Kidney epithelial cell (primary cell): ENCODE data around the gene TPST1. TPM values are rescaled to one million over a fixed set of nuclear protein-coding genes. Genes with fewer than 3 reads are reported as not detected.

ENCODE experiments used
- DNase-seq: peaks from one replicate; pipeline ENCODE4 v3.0.0-alpha.2; 2010; ENCODE audit warnings: low read depth
- H3K27me3 ChIP-seq: 2 replicates; pipeline ENCODE4 v1.6.0; 2011; ENCODE audit warnings: low read length; ENCODE audit not compliant: control insufficient read depth, insufficient read depth
- H3K36me3 ChIP-seq: 2 replicates; pipeline ENCODE4 v1.5.1; 2011; ENCODE audit warnings: low read length; ENCODE audit not compliant: control insufficient read depth, insufficient read depth
- H3K4me3 ChIP-seq: 2 replicates; pipeline ENCODE4 v1.5.1; 2011; ENCODE audit warnings: low read depth, mild to moderate bottlenecking, control low read depth, low read length
- total RNA-seq: library from RNA; depleted of rRNA; stranded (reverse); fragments of >200 nt; gene quantifications from 2 replicates; pipeline ENCODE4 v1.2.3, GENCODE V29; 2015
- TF ChIP-seq, protein P1 (sequence below): IDR thresholded peaks from 2 replicates; pipeline ENCODE4 v1.5.1; 2011; ENCODE audit warnings: mild to moderate bottlenecking, moderate library complexity, low read length, control low read depth, inconsistent platforms; ENCODE audit not compliant: insufficient read depth, poor library complexity, severe bottlenecking

Gene TPST1
- total RNA-seq, 1 donor from 2014 or later = 42.9 TPM

DNA sequence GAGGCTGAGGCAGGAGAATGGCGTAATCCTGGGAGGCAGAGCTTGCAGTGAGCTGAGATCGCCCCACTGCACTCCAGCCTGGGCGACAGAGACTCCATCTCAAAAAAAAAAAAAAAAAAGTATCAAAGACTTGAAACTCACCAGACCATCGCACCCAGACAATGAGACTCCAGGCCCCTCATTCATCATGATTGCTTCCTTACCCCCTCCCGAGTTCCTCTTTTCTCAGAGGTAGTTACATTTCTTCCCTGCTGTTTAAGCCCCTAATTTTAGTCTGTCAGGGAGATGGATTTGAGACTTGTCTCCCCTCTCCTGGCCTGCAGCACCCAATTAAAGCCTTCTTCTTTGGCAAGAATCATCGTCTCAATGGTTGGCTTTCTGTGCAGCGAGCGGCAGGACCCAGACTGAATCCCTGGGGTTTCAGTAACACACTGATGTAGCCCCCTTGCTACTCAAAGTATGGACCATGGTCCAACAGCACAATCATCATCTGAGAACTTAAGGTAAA lies 19.4 kb upstream of the TPST1 start:
- DNase-seq = no peak
- H3K27me3 ChIP-seq = no peaks in the 10 kb centered on the region
- no peak overlapping the region for H3K4me3 ChIP-seq
- TF ChIP-seq, protein P1, sequence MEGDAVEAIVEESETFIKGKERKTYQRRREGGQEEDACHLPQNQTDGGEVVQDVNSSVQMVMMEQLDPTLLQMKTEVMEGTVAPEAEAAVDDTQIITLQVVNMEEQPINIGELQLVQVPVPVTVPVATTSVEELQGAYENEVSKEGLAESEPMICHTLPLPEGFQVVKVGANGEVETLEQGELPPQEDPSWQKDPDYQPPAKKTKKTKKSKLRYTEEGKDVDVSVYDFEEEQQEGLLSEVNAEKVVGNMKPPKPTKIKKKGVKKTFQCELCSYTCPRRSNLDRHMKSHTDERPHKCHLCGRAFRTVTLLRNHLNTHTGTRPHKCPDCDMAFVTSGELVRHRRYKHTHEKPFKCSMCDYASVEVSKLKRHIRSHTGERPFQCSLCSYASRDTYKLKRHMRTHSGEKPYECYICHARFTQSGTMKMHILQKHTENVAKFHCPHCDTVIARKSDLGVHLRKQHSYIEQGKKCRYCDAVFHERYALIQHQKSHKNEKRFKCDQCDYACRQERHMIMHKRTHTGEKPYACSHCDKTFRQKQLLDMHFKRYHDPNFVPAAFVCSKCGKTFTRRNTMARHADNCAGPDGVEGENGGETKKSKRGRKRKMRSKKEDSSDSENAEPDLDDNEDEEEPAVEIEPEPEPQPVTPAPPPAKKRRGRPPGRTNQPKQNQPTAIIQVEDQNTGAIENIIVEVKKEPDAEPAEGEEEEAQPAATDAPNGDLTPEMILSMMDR = no peak
- H3K36me3 ChIP-seq = no peaks in the 10 kb centered on the region

DNA sequence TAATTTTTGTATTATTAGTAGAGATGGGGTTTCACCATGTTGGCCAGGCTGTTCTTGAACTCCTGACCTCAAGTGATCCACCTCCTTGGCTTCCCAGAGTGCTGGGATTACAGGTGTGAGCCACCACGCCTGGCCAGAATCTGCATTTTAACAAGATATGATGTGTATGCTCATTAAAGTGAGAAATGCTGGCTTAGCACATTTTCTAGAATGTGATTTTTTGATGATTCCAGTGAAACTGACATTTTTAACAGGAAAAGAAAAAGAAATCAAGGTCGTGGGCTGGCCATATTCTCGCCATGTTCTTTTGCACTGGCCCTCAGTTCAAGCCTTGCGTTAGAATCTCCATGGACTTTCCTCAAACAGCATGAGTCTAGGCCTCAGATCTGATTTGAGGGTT lies 18.1 kb upstream of the TPST1 start:
- no peaks in the 10 kb centered on the region for H3K36me3 ChIP-seq
- TF ChIP-seq, protein P1 = no peak
- H3K4me3 ChIP-seq = no peak overlapping the region
- no peak for DNase-seq
- H3K27me3 ChIP-seq = no peaks in the 10 kb centered on the region

DNA sequence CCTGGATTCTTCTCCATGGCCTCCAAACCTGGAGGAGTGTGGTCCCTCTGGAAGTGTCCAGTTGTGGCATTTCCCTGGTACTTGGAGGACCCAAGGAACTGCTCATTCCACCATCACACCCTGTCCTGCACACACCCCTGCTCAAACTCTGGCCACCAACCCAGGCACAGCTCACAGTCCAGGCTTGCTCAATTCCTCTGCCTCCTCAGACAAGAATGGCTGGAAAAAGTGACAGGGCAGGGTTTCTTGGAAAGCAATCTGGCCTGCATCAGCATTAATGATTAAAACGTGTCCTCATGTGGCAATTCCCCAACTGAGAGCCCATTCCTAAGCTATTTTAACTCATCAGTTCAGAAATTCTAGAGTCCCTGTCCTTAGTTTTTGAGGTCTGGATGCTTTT lies 17.2 kb upstream of the TPST1 start:
- no peak for DNase-seq
- no peak overlapping the region for H3K4me3 ChIP-seq
- no peaks in the 10 kb centered on the region for H3K27me3 ChIP-seq
- H3K36me3 ChIP-seq = no peaks in the 10 kb centered on the region
- TF ChIP-seq, protein P1 = no peak

DNA sequence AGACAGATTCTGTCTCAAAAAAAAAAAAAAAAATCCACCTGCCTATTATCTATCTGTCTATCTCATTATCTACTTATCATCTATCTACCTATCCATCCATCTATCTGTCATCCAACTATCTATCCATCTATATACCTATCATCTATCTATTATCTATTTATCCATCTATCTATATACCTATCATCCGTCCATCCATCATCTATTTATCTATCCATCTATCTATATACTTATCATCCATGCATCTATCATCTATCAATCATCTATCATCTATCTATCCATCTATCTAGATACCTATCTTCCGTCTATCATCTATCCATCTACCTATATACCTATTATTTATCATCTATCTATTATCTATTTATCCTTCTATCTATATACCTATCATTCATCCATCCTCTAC lies 16.5 kb upstream of the TPST1 start:
- no peak for DNase-seq
- TF ChIP-seq, protein P1 = no peak

DNA sequence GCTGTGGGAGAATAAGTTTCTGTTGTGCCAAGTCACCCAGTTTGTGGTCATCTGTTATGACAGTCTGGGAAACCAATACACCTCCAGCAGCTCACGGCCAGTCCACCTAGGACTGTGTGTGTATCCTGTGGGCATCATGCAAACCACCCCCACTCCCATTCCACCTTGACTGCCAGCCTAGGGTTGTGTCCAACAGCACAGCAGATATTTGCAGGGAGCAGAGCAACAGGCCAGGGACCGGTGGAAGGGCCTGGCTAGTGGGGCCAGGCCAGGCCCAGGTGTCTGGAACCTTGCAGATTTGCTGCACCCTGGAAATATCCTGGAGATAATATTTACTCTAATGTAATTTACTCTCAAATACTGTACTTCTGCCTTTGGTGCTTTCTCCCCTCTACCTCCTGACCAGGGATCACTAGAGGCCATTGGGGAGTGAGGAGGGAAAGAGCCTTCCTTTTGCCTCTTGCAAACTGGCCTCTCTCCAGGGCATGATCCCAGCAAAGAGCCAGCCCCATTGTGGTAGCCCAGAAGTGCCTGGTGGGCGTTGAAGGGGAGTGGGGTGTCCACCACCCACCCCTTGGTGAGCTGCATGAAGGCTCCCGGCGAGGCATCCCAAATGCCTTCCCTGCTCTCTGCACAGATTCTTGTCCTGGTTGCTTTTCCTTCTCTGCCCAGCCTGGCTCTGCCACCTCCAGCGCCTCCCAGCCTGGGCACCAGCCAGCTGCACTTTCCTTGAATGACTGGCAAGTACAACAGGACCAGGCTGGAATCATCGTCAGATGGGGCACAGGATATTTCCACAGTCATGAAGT lies 15.2 kb upstream of the TPST1 start:
- Histone ChIP-seq H3K4me3 (no peak overlapping the region), H3K36me3 (no peaks in the 10 kb centered on the region), H3K27me3 (no peaks in the 10 kb centered on the region)
- TF ChIP-seq, protein P1 = no peak
- DNase-seq = no peak

More for the DNA sequence above, 16.5 kb upstream of the TPST1 start:
- Histone ChIP-seq H3K36me3 (no peaks in the 10 kb centered on the region), H3K4me3 (no peak overlapping the region), H3K27me3 (no peaks in the 10 kb centered on the region)

DNA sequence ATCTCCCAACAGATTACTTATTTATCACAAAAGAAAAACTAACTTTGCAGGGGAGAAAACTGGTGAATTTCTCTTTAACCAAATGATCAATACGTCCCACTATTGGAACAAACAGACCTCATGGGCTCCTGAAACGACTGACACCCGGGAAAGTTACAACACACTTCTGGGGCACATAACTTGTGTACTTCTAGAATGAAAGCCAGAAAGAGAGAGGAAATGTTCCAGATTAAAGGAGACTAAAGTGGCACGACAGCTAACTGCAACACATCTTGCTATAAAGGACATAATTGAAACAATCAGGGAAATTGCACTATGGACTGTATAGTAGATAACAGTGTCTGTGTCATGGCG lies 14.7 kb upstream of the TPST1 start:
- H3K4me3 ChIP-seq = no peak overlapping the region
- DNase-seq = no peak
- no peaks in the 10 kb centered on the region for H3K36me3 ChIP-seq
- TF ChIP-seq, protein P1 = no peak
- no peaks in the 10 kb centered on the region for H3K27me3 ChIP-seq
